ENCODE data around the gene RNF187. TPM values are rescaled to one million over a fixed set of nuclear protein-coding genes. Genes with fewer than 3 reads are reported as not detected.
"Not testable (repeated sequence)": the region's sequence is repeated elsewhere in the genome, so short reads cannot be mapped to it uniquely, and the experiment has no call there.

Gene RNF187
- total RNA-seq, 1 donor from 2014 or later, result 31.8 TPM

DNA sequence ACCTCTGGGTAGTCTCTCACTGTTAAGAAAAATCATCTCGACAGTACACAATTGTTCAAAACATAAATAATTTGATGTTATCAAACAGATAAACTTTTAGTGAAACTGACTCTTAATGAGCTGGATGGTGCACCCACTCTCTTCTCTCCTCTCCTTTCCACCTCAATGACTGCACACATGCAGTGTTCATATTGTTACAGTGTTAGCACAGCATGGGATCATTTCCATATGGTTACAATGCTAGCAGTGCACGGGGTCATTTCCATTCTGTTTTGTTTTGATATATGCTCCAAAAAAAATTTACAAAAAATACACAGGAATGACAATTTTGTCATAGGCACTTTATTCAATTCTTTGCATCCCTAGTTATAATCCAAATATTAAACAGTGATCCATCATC, 26.4 kb upstream of the RNF187 start:
- DNase-seq, result no peak

DNA sequence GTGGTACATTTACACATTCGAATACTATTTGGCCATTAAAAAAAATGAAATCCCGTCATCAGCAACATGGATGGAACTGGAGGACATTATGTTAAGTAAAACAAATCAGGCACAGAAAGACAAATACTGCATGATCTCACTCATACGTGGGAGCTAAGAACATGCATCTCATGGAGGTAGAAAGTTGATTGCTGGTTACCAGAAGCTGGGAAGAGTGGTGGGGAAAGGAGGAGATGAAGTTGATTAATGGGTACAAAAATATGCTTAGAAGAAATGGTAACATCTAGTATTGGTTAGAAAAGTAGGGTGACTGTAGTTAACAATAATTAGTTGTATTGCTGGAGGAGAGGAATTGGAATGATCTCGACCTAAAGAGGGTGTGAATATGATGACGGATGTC, 24.6 kb upstream of the RNF187 start:
- no peak for DNase-seq

DNA sequence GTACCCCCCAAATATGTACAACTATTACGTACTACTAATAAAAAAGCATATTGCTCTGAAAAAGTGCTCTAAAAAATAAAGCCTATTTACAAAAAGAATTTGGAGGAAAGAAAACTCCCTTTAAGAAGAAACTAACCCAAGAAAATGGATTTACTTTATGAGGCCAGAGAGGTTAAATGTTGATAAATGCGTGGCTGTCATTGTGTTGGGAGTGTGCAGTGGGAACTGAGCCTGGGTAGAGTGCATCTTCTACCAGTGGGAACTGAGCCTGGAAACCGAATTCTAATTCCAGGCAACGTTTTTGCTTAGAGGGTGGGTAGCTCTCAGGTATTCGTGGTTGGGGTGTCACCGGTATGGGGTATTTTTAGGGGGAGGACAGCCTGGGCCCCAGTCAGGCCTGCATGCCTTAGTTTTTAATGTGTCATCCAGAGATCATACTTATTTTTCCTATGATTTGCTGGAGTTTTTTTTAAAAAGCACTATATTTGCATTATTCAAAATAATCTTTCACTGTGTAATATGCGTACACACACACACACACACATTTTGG, 24.1 kb upstream of the RNF187 start:
- no peak for DNase-seq

DNA sequence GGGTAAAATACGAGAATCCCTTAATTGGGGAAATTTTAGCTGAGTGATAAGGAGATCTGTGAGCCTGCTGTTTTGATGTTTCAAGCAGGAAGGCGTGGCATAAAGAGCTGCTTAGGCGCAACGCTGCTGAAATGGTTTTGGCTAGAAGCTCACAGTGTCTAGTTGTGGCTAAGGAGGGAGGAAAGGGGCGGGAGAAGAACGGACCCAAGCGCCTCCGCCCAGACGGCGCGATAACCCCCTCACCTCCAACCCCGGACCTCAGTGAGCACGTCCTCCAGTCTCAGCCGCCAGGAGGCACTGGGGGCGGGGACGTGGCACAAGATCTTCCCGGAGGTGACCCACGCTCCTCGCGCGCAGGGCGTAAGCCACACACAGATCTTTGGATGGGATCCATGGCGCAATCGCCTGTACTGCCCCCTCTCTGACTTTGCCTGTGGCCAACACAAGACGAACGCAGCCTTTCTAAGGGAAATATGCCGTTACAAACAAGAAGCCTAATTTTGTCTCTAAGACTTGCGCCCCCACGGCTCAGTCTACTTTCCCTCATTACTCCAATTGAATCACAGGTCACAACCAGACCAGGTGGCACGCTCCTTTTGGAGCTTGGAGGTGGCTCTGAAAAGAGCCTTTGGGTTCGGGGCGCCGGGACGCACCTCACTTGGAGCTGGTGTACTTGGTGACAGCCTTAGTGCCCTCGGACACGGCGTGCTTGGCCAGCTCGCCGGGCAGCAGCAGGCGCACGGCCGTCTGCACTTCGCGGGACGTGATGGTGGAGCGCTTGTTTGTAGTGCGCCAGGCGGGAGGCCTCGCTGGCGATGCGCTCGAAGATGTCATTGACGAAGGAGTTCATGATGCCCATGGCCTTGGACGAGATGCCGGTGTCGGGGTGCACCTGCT, 23.4 kb upstream of the RNF187 start:
- no peak for DNase-seq

DNA sequence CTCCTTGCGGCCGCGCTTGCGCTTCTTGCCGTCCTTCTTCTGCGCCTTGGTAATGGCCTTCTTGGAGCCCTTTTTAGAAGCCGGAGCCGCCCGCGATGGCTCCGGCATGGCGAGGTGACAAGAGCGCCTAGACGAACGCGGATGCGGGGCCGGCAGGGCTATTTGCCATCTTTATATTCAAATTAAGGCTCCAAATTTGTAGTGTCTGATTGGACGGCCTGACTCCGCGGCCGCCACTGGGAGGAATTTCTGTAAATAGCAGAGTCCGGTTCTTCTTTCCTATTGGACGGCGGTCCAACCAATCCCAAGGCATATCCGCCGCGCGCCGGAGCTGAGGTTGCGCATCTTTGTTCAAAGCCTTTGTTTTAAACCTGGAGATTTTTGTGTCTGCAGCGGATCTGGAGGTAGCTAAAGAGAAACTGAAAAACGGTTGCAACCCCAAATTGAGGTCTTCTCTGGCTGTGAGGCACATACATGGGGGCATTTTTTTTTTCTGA, 22.6 kb upstream of the RNF187 start:
- DNase-seq, result peak; percentile 16

DNA sequence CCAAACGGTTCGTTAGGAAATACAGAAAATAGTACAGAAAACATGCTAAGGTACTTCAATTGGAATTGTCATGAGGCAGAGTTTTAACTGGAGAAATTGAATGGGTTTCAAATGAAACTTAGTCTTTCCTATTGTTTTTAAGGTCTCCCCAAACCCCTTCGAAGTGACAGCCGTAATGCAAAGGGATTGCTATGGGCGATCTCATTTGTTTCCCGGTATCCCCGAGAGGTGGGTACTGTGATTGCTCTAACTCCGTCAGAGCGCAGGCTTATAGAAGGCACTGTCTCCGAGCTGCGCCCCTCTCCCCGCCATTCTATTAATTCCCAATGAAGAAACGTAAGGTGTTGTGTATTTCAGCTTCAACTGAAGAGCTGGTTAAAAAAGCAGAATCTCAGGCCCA, 22.0 kb upstream of the RNF187 start:
- DNase-seq, result no peak

DNA sequence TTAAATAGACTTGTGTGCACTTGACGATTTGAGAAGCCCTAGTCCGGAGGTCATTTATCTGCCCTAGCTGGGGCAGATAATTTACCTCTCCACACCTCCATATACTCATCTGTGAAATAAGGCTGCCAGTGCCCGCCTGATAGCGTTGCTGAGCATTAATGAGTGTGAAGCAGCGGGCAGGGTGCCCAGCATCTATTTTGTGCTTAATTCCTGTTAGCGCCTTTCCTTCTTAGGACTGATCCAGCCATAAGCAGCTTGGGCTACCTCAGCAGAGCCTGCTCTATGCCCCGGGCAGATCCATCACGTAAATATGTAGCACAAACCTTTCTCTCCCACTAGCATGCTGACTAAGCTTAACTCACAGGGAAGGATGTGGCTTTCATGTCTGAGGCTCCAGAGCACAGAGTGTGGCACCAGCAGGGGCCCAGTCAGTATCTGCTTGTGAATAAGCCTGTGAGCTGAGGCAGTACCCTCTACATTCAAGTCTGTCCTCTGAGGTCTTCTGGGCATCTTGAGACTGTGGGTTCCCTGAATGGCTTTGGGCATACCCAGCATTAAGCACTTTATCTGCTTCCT, 21.5 kb upstream of the RNF187 start:
- DNase-seq, result no peak

DNA sequence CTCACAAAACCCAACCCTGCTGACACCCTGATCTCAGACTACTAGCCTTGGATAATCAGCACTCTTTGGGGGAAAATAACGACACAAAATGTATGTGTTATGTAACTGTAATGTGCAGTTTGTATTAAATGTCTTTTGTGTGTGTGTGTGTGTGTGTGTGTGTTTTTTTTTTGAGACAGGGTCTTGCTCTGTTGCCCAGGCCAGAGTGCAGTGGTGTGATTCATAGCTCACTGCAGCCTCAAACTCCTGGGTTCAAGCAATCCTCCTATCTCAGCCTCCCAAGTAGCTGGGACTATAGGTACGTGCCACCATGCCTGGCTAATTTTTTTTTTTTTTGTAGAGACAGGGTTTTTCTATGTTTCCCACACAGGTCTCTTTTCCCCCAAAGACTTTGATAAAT, 19.0 kb upstream of the RNF187 start:
- not testable (repeated sequence) for DNase-seq

DNA sequence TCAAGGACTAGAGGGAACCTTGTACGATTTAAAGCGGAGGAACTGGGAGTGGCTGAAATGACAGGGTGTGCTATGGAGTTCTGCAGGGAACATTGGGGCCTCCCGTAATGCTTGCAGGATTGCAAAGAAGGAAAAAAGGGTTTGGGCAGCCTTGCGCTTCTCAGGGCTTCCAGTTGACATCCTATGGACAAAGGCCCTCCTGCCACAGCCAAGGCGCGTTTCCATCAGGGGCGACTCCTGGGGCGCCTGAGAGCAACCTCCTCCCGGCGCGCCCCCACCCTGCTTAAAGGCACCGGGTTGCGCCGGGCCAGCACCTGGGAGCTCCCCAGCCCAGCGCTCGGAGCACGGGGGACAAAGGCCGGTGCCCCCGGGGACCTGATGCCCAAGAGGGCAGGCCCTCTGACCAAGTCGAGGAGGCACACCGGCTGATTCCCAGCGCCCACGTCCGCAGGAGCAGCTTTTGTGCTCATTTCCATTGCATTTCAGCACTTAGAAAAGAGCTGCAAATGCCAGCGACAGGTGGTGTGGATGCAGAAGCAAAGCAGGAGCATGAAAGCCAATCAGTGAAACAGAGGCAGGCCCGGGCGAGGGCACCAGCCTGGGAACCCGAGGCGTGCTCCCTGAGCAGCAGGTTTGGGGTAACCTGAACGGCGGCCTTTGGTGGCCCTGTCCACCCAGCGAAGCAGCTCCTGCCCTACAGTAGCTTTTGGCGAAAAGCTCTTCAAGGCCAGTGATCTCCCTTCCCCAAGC, 17.6 kb upstream of the RNF187 start:
- no peak for DNase-seq

DNA sequence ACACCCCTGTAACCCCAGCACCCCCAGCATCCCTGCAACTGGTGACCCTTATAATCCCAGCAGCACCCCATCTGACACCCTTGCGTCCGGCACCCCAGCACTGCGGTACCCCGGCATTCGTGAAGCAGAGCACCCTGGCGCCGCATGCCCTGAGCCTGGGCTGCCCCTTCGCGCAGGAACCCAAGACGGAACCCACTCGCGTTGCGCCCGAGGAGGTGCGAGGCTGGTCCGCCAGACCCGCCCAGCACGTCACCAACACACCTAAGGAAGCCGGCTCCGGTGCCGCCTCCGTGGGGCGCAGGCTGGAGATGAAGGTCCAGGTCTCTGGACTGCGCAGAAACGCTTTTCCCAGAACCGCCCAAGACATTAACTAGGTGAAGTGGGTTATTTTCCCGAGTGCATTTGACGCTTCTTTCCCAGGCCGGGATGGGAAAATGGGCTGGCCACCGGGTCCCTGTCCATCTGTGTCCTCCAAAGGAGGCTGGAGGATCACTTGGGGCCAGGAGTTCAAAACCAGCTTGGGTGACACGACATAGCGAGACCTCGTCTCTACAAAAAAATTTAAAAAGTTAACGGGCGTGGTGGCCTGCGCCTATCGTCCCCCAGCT, 15.9 kb upstream of the RNF187 start:
- no peak for DNase-seq

DNA sequence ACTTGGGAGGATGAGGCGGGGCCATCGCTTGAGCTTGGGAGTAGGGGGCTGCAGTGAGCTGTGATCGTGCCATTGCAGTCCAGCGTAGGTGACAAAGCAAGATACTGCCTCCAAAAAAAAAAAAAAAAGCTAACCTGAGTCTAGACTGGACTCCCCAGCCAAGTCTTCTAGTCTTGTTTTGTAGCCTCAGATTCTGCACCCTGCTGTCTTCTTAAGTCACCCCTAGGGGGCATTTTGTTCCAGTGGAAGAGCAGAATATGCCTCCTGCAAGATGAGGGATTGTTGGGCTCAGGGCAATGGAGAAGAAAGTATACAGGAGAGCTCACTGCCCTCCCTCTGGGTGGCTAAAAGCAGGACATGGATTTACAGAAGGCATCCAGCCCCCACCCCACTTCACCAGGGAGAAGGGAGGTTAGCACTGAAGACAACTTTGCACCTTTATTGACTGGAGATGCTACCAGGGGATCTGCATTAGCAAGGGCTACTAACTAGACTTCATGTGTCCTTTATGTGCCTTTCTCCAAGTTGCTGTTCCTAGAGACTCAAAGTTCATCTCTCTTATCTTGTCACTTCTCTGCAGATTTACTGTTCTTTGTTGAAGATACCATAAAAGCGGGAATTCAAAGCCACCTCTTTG, 15.3 kb upstream of the RNF187 start:
- no peak for DNase-seq

DNA sequence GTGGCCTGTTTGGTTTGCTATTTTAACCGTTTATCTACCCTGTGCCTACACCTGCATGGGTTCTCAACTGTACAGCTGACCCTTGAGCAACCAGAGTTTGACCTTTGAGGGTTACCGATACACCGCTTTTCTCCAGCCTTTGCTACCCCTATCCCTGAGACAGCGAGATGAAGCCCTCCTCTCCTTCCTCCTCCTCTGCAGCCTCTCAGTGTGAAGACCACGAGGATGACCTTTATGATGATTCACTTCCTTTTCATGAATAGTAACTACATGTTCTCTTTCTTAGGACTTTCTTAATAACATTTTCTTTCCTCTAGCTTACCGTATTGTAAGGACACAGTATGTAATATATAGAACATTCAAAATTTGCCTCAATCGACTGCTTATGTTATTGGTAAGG, 14.5 kb upstream of the RNF187 start:
- DNase-seq, result no peak

DNA sequence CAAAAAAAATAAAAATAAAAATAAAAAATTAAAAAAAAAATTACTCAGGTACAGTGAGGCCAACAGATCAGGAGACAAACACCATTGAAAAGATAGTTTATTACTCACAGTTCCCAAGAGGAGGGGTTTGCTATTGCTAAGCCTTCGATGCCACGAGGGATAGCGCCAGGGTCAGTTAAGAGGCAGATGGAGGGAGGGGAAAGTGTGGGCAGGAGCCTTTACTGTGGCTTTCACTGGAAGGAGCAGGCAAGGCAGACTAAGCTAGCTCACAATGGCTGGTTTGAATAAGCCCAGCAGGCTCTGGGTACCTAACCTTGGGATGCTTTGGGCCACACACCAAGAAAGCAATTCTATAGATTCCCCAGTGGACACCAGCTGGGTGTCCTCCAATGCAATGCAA, 12.7 kb upstream of the RNF187 start:
- DNase-seq, result no peak

DNA sequence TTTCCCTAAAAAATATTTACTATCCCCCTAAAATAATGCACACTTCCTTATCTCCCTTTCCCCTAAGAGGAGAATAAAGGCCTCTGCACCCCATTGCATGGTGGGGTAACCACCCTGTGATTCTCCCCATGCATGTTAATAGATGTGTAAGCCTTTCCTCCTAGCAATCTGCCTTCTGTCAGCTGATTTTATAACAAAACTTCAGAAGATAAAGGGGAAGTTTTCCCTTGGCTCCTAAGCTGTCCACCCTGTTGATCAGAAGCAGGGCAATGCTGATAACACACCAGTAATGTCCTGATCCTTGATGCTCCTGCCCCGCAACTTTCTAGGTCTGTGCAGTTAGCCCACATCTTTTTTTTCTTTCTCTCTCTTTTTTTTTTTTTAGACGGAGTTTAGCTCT, 11.4 kb upstream of the RNF187 start:
- DNase-seq, result no peak

DNA sequence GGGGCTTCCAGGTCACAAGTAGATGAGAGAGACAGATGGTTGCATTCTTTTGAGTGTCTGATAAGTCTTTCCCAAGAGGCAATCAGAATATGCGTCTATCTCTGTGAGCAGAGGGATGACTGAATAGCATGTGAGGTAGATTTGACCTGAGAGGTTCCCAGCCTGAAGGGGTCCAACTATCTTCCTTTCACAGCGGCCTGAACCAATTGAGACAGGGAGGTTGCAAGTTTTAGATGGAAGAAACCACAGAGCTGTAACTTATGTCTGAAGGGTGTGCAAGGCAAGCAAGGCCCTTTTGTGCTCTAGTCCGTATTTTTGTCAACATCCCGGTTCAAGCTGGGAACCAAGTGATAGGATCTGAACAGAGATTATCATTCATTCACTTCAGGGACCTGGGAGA, 9.9 kb upstream of the RNF187 start:
- no peak for DNase-seq

DNA sequence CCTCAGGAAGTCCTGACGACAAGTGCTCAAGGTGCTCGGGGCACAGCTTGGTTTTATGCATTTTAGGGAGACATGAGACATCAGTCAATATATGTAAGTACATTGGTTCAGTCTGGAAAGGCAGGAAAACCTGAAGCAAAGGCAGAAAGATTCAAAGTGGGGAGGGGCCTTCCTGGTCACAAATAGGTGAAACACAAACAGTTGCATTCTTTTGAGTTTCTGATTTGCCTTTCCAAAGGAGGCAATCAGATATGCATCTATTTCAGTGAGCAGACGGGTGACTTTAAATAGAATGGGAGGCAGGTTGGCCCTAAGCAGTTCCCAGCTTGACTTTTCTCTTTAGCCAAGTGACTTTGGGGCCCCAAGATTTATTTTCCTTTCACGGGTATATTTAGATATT, 8.9 kb upstream of the RNF187 start:
- DNase-seq, result no peak

DNA sequence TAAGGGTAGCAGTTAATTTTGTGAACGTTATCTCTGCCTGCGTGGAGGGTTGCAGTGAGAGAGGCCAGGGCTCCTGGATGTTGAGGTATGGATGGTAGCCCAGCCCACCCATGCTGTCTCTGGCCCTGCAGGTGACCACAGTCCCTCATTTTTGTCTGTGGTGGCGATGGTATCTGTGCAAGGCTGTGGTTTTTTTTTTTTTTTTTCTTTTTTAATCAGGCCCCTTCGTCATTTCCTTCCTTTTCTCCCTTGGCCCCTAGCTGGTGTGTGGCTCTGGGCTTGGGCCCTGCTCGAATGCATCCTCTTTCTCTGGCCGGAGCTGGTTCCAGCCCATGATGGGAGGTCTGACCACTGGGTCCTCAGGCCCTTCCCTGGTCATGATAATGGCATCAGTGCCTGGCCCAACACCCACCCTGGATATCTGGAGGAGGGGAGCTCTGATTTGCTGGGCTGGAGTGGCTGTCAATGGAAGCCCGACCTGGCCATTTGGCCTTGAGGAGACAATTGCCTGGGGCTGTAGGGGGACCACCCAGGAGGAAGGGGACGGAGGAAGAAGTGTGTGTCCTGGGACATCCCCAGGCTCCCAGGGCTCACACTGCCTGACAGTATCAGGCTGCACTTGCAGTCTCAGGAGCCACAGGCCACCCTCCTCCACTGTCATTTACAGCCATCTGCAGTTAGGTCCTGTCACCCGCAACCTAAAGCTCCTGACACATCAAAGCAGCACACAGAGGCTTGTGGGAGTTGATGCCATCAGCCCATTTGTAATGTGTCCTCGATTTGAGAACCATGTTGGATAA, 8.1 kb upstream of the RNF187 start:
- no peak for DNase-seq

DNA sequence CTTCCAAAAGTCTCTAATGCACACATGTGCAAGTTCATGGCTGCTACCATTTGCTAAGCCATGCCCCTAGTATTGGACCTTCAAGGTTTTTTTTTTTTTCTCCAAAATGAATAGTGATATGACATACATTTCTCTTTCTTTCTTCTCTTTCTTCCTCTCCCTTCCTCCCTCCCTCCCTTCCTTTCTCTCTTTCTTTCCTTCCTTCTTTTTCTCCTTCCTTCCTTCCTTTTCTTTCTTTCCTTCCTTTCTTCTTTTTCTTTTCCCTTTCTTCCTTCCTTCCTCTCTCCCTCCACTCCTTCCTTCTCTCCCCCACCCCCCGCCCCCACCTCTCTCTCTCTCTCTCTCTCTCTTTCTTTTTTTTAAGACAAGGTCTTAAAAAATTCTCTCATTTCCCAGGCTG, 3.4 kb upstream of the RNF187 start:
- no peak for DNase-seq

DNA sequence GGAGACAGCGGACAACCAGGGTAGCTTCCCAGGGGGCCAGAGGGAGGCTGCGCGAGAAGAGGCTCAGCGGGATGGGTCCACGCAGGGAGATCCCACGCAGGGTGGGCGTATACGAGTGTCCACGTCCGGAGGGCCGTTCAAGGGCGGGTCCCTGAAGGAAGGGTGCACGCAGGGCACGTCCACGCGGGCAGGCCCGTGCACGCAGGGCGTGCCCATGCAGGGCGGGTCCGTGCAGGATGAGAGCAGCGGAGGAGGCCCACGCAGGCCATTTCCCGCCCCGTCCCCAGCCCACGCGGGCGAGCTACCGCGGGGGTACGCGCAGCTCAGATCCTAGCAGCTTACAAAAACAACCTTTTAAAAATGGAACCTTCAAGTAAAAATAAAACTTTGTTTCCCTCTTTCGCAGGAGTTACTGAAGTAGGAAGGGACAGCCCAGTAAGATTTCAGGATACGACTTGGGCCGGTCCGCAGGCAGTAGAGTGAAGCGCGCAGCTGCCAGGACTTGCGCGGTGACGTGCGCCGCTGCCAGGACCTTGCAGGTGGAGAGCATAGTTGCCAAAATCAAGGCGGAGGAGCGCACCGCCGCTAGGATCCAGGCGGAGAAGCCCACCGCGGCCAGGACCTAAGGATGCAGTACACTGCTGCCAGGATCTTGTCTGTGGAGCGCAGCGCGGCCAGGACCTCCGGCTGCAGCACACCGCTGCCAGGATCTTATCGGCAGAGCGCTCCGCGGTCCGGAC, 416 bp upstream of the RNF187 start:
- DNase-seq, result peak; percentile 95

DNA sequence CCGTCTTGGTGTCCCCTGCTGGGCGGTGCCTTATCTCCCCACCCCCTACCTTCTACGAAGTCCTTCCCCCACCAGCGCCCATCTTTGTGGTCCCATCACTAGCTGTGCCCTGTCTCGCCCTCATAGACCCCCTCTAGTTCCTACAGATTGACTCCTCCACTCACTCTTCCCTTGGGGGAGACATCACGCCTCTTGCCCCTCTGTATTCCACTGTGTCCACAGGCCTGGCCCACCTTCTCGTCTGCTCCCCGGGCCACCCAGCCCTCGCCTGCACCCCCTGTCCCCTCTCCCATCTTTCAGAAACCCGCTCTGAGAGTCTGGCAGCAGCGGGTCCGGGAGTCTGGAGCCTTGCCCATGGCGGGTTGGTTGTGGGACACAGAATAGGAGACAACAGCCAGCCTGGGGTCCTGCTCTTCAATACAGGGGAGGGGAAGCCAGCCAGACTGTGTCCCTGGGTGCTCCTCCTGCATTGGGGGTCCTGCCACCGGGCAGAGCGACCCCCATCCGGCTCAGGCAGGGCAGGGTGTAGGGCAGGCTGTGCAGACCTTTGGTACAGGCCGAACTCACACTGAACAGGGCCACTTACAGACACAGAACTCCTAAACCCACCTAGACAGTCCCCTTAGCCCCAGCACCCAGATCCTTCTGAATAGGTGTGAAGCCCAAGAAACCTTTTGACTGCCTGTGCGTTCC, 1.1 kb downstream of the RNF187 start:
- DNase-seq, result no peak
